MCF 10A (cell line): Measurements from ENCODE around the gene DAAM1. TPM values are rescaled to one million over a fixed set of nuclear protein-coding genes. Genes with fewer than 3 reads are reported as not detected.
A peak's percentile ranks its signal among the peaks of the same experiment; 100 is the strongest.

Experiments
- BruUV-seq: library from RNA; stranded (reverse); fragments of 400-500 nt; replicated peaks from 2 replicates; lab custom pipeline; 2021; lab: Mats Ljungman, UMichigan
- CTCF ChIA-PET: fragments of 300-600 bp; sonication (Branson Sonifier 250); formaldehyde crosslinking; extraction: SDS; loops from one replicate; lab custom pipeline; 2021; ENCODE audit warnings: antibody characterized with exemption, inconsistent platforms; lab: Yijun Ruan, JAX
- POLR2A ChIA-PET: fragments of 300-600, 350-650 bp; sonication (Branson Sonifier 250); formaldehyde crosslinking; extraction: SDS; loops from one replicate; lab custom pipeline; 2020; ENCODE audit warnings: antibody characterized with exemption, inconsistent platforms; lab: Yijun Ruan, JAX
- DNase-seq: peaks from one replicate; pipeline ENCODE4 v3.0.0-alpha.2; 2018; ENCODE audit not compliant: unreplicated experiment
- H3K27ac Mint-ChIP-seq: one replicate; pipeline ENCODE4 v1.8.0; 2022; ENCODE audit warnings: mild to moderate bottlenecking, low read depth, mixed read lengths; ENCODE audit not compliant: unreplicated experiment
- H3K27me3 Mint-ChIP-seq: one replicate; pipeline ENCODE4 v1.8.0; 2022; ENCODE audit warnings: mixed read lengths; ENCODE audit not compliant: insufficient read depth, unreplicated experiment
- H3K36me3 Mint-ChIP-seq: one replicate; pipeline ENCODE4 v1.8.0; 2022; ENCODE audit warnings: mild to moderate bottlenecking, moderate library complexity, mixed read lengths; ENCODE audit not compliant: insufficient read depth, unreplicated experiment
- H3K4me1 Mint-ChIP-seq: one replicate; pipeline ENCODE4 v1.8.0; 2022; ENCODE audit warnings: mixed read lengths; ENCODE audit not compliant: insufficient read depth, unreplicated experiment
- H3K4me3 Mint-ChIP-seq: one replicate; pipeline ENCODE4 v1.8.0; 2022; ENCODE audit warnings: mild to moderate bottlenecking, moderate library complexity, mixed read lengths; ENCODE audit not compliant: unreplicated experiment
- H3K9me3 Mint-ChIP-seq: one replicate; pipeline ENCODE4 v1.8.0; 2022; ENCODE audit warnings: mixed read lengths; ENCODE audit not compliant: unreplicated experiment
- CTCF ChIP-seq: fragments of 200-600 bp; IDR thresholded peaks from one replicate; pipeline ENCODE4 v1.8.0; 2022; ENCODE audit warnings: antibody characterized with exemption, mild to moderate bottlenecking; ENCODE audit not compliant: unreplicated experiment
- intact Hi-C: fragments of 100-400 bp; cut with micrococcal nuclease; formaldehyde crosslinking; loops from 2 replicates; pipeline ENCODE4 v1.14.1; 2022
- total RNA-seq: library from RNA; stranded (reverse); gene quantifications from 2 replicates; pipeline ENCODE4 v1.2.3, GENCODE V29; 2022

The DAAM1 gene
- total RNA-seq, 1 experiment from 2014 or later, result 27.4 TPM

DNA sequence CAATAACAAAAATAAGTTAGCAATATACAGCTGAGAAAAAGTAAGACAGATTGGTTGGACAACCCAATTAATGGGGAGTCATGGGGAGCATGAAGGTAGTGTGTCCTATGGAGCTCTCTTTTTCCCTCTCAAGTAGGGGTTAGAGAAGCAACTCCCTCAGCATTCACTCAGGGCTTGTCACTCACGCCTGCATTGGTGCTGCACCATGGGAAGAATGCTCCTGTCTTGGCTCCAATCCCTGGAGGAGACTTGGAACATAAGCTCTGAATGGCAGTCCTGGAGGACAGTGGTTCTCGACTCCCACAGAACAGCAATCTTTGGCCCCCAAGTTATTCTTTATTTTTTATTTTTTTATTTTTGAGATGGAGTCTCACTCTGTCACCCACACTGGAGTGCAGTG lies 113.8 kb downstream of the DAAM1 start:
- no peak overlapping the region for H3K4me3 Mint-ChIP-seq
- H3K36me3 Mint-ChIP-seq, result peaks cover 2% of the 10 kb centered on the region
- no peaks in the 10 kb centered on the region for H3K9me3 Mint-ChIP-seq
- no peak for TF ChIP-seq CTCF
- no TSS peak for BruUV-seq
- no peak for DNase-seq
- no peak overlapping the region for H3K27ac Mint-ChIP-seq
- POLR2A ChIA-PET, result no interaction called here
- H3K27me3 Mint-ChIP-seq, result no peaks in the 10 kb centered on the region
- intact Hi-C loops, result no loop called here
- CTCF ChIA-PET, result no interaction called here
- peaks cover 16% of the 10 kb centered on the region for H3K4me1 Mint-ChIP-seq

DNA sequence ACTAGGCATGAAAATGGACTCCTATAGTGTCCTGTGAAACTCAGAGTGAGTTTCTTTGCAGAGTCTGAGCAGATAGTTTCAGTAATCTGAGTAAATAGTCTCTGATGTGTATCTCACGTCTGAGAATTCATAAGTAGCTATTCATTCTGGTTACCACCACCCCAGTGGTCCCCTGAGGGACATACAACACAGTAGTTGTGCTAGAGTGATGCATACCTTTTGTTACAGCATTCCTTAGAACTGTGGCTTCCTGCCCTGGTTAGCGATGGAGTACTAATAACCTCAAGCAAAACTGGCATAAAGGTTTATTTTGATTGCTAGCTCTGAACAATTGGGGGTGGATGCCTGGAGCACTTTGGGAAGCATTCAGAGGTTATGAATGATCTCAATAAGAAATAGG lies 114.7 kb downstream of the DAAM1 start:
- POLR2A ChIA-PET, result no interaction called here
- intact Hi-C loops, result no loop called here
- H3K9me3 Mint-ChIP-seq, result no peaks in the 10 kb centered on the region
- no peak overlapping the region for H3K27ac Mint-ChIP-seq
- no peaks in the 10 kb centered on the region for H3K27me3 Mint-ChIP-seq
- CTCF ChIA-PET, result interaction anchor here (1.1 kb wide), 1 partner anchor 12 kb away, joined by 3 read pairs; no protein-coding TSS in a partner anchor
- H3K36me3 Mint-ChIP-seq, result peaks cover 7% of the 10 kb centered on the region
- peaks cover 16% of the 10 kb centered on the region for H3K4me1 Mint-ChIP-seq
- no peak for TF ChIP-seq CTCF
- no TSS peak for BruUV-seq
- no peak for DNase-seq
- H3K4me3 Mint-ChIP-seq, result no peak overlapping the region

- Mint-ChIP-seq H3K9me3 (no peaks in the 10 kb centered on the region), H3K4me1 (peaks cover 16% of the 10 kb centered on the region), H3K27ac (no peak overlapping the region), H3K36me3 (peaks cover 7% of the 10 kb centered on the region), H3K27me3 (no peaks in the 10 kb centered on the region), H3K4me3 (no peak overlapping the region)
- CTCF ChIA-PET, result no interaction called here
- no peak for DNase-seq
- intact Hi-C loops, result no loop called here
- POLR2A ChIA-PET, result interaction anchor here (0.6 to 3.3 kb wide), 6 partner anchors 22 to 117 kb away, joined by 3 to 21 read pairs (median 4); partner anchors contain the start of gene DAAM1
- no peak for TF ChIP-seq CTCF
- no TSS peak for BruUV-seq
These were observed 116.8 kb downstream of the DAAM1 start for GRCh38 chr14:59305231-59305630.

DNA sequence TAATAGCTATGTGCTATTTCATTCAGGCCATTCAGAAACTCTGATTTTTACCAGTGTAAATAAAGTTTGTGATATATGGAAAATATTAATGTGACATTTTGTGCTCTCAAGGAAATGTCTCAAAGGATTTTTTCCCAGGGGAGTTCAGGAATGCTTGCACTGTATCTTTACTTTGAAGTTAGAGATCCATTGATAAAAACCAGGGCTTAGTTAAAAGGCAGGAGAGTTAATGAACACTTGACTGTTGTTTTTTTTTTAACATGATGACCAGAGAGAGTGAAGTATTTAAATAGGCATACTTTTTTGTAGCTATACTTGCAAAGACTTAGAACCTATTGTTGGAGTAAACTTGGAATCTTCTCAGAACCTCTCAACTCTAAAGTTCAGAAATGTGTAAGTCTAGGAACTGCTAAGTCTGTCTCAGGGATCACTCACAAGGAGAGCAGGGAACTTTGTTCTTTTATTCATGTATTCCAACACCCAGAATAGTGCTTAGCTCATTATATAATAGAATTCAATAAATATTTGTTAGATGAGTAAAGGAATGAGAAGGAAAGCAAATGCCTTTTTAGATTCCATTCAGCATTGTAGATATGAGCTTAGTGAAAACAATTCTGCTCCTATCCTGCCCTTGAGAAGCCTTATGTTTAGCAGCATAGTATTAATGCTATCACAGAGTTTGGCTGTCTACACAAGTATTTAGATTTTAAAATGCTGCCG lies 117.5 kb downstream of the DAAM1 start:
- Mint-ChIP-seq H3K4me3 (no peak overlapping the region), H3K27me3 (no peaks in the 10 kb centered on the region), H3K4me1 (peaks cover 22% of the 10 kb centered on the region), H3K9me3 (no peaks in the 10 kb centered on the region), H3K27ac (peak overlapping the region; percentile 47), H3K36me3 (peaks cover 7% of the 10 kb centered on the region)
- no TSS peak for BruUV-seq
- ChIA-PET POLR2A (interaction anchor here (0.7 to 3.3 kb wide), 14 partner anchors 11 to 117 kb away, joined by 3 to 21 read pairs (median 3); partner anchors contain the start of gene DAAM1), CTCF (interaction anchor here (0.7 to 1.7 kb wide), 3 partner anchors 10 to 139 kb away, joined by 3 to 4 read pairs (median 4); no protein-coding TSS in a partner anchor)
- DNase-seq, result no peak
- intact Hi-C loops, result no loop called here
- no peak for TF ChIP-seq CTCF
